OCI-LY1 (cell line): ENCODE results near the gene RNASE1.

Experiments
- EZH2 ChIP-seq: fragments of 200-600 bp; sonication (generic), shearing (Covaris generic); IDR thresholded peaks from 2 replicates; pipeline ENCODE4 v1.8.0; 2017; ENCODE audit warnings: borderline replicate concordance, mixed run types, mild to moderate bottlenecking, antibody characterized with exemption, low read length, moderate library complexity, mixed read lengths
- TF ChIP-seq, protein P1 (sequence below): fragments of 200-600 bp; sonication (generic), shearing (Covaris generic); IDR thresholded peaks from 2 replicates; pipeline ENCODE4 v1.5.1; 2017; ENCODE audit warnings: mild to moderate bottlenecking, antibody characterized with exemption, low read length, moderate library complexity, mixed read lengths

DNA sequence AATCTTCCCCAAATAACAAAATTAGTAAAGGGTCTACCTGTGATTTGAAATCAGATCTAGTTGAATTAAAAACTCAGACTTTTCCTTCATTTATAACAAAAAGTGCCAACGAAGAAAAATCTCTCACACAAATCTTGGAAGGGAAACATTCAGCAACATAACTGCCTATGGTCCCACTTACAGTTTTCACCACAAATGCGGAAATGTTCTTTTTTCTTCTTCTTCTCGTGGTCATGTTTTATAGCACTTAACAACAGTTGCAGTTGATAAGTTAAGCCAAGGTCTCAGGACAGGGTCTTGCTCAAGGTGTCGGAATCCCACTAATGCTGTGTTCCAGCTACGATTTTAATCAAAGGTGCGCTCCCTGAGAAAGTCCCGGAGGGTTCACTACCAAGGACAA lies 11.5 kb downstream of the RNASE1 start:
- TF ChIP-seq, protein P1, sequence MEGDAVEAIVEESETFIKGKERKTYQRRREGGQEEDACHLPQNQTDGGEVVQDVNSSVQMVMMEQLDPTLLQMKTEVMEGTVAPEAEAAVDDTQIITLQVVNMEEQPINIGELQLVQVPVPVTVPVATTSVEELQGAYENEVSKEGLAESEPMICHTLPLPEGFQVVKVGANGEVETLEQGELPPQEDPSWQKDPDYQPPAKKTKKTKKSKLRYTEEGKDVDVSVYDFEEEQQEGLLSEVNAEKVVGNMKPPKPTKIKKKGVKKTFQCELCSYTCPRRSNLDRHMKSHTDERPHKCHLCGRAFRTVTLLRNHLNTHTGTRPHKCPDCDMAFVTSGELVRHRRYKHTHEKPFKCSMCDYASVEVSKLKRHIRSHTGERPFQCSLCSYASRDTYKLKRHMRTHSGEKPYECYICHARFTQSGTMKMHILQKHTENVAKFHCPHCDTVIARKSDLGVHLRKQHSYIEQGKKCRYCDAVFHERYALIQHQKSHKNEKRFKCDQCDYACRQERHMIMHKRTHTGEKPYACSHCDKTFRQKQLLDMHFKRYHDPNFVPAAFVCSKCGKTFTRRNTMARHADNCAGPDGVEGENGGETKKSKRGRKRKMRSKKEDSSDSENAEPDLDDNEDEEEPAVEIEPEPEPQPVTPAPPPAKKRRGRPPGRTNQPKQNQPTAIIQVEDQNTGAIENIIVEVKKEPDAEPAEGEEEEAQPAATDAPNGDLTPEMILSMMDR = no peak
- no peak for TF ChIP-seq EZH2
